HG02571 (cell line): ENCODE measurements around the gene FAM110D.

Experiments
- ATAC-seq: cut with Tn5 transposase; IDR thresholded peaks from one replicate; pipeline ENCODE4 v1.9.1; 2021; ENCODE audit warnings: mild to moderate bottlenecking, moderate library complexity; ENCODE audit not compliant: unreplicated experiment

FAM110D gene

DNA sequence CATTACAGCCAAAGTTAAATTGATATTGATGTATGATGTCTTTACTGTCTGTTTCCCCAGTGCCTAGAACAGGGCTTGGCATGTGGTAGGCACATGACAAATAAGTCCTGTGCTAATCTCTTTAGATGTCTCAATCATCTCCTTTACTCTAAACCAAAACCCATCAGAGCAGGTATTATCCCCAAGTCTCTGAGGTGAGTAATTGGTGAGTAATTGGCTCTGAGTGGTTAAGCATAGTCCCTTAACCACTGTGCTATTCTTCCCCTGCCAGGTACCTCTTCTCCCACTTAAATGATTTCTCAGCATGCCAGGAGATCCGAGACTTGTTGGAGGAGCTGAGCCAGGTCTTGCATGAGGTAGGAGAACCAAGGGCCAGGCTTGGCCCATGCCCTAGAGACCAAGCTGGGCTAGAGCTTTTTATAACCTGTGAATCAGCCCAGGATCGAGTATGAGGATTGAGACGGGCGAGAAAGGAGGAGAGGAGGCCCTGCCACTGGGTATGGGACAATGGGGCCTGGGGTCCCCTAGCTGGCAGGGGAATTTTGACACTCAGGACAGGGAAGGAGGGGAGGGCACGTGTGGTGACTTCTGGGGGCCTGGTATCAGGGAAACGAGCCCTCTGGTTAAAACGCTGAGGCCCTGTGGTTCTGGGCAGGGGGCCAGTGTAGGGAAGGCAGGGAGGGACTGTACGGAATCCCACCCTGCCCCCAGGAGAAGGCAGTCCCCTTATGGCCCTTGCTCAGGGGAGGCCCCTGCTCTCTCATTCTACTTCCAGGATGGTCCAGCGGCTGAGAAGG, 22.9 kb downstream of the FAM110D start:
- ATAC-seq: no peak

DNA sequence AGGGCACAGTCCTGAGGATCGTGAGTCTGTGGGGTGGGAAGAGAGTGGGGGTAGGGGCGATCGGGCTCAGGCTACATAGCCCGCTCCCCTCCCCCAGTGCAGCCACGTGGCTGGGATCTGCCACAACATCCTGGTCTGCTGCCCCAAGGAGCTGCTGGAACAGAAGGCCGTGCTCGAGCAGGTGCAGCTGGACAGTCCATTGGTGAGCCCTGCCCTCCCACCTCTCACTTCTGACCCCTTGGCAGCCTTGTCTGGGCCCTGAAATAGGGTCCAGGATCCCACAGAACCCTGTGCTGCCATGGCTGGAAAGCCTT, 23.5 kb downstream of the FAM110D start:
- ATAC-seq: no peak

DNA sequence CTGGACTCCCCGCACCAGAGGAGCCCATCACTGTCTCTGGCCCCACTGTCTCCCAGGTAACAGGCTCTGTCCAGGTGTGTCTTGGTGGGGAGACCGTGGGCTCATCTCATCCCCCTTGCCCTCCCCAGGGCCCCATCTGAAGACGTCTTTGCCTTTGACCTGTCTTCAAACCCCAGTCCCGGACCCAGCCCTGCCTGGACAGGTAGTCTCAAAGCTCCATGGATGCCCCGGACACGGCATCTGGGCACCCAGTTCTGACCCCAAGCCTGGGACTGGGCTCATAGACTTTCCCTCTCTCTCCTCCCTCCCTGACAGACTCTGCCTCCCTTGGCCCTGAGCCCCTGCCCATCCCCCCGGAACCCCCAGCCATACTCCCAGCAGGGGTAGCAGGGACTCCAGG, 25.2 kb downstream of the FAM110D start:
- ATAC-seq: no peak

DNA sequence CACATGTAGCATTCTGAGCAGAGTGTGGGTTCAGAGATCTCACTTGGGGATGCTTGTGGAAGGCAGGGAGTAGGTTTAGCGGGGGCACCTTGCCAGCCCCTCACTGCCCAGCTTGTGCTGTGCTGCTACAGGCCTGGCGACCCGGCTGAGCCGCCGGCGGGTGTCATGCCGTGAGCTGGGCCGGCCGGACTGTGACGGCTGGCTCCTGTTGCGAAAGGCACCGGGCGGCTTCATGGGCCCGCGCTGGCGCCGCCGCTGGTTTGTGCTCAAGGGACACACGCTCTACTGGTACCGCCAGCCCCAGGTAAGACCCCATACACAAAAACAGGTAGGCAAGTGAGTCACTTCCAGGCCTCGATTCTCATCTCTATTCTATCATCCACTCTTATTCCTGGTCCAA, 26.0 kb downstream of the FAM110D start:
- ATAC-seq: no peak

DNA sequence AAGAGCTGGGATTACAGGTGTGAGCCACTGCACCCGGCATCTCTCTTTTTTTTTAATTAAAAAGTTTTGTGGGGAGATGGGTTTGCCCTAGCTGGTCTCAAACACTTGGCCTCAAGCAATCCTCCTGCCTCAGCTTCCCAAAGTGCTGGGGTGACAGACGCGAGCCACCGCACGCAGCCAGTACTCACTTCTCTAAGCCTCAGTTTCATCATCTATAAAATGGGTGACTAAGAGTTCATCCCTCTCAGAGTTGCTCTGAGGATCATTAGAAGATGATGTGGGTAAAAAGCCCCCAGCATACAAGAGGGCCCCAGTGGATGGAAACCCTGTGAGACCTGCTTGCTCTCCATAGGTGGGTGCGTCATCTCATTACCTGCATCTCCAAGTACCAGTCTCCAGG, 29.0 kb downstream of the FAM110D start:
- ATAC-seq: no peak

DNA sequence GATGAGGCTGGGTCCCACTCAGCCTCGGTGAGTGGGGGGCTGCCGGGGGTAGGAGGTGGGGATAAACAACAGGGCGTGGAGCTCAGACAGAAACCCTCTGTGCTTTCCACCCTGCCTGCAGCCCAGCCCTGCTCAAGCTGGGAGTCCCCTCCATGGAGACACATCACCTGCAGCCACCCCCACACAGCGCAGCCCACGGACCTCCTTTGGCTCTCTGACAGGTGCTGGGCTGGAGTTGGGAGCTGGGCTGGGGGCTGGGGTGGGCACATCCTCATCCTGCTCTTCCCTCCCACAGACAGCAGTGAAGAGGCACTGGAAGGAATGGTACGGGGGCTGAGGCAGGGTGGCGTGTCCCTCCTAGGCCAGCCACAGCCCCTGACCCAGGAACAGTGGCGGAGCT, 29.6 kb downstream of the FAM110D start:
- no peak for ATAC-seq

DNA sequence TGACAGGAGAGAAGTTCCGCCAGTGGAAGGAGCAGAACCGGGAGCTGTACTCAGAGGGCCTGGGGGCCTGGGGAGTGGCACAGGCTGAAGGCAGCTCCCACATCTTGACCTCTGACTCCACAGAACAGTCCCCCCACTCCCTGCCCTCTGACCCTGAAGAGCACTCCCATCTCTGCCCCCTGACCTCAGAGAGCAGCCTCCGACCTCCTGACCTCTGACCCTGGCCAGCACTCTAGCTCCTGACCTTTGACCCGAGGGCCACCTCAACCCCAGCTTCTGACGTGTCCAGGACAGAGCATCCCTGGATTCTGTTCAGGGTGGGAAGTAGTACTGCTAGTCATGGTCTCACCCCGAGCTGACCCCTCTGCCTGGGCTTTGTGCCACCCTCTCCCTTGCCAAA, 30.5 kb downstream of the FAM110D start:
- no peak for ATAC-seq

DNA sequence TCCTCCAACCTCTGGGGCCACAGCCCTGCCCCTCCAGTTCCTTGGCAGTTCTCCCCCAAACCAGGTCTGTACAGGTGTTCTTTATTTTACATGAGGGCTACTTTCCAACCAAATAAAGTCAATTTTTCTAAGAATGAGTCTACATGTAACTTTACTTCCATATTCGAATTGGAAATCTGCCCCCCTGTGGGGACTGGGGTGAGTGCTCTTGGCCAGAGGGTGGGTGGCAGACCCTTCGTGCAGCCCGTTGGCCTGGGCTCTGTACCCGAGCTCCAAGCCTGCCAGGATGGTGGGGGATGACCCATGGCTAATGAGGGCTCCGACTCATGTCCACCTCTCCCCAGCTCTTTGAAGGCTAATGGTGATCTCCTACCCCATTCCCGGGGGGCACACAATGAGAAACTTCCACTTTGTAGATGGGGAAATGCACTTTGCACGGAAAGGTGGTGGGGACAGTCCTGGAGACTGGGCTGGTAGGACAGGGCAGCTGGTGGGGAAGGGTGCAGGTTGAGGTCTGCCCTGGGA, 30.9 kb downstream of the FAM110D start:
- no peak for ATAC-seq

DNA sequence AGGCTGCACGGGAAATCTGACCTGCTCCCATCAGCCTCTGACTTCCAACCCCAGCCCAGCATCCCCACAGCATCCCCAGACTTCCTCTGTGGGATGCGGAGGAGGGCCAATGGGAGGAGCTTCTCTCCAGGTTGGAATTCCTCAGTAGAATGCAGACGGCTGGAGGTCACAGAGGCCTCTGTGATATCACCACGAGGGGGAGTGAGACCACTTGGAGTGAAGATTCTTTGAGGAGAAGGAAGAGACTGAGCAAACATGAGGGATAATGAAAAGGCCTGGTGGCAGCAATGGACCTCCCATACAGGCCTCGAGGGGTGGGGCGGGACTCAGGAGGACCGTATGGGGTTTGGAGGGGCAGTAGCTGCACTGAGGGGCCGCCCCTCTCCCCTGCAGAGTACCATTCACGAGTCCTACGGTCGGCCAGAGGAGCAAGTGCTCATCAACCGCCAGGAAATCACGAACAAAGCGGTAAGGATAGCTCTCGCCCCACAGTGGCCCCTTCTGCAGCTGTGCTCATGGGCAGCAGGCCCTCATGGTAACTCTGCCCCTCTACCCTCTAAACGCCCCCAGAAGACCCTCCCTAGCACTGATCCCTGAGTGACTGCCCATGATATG, 31.6 kb downstream of the FAM110D start, which contains the start of gene CATSPER4:
Gene CATSPER4 (plus strand): TSS at position 230 of the 615 bp plus-strand sequence. CDS start 26 bp downstream, at position 256.
- no peak for ATAC-seq

DNA sequence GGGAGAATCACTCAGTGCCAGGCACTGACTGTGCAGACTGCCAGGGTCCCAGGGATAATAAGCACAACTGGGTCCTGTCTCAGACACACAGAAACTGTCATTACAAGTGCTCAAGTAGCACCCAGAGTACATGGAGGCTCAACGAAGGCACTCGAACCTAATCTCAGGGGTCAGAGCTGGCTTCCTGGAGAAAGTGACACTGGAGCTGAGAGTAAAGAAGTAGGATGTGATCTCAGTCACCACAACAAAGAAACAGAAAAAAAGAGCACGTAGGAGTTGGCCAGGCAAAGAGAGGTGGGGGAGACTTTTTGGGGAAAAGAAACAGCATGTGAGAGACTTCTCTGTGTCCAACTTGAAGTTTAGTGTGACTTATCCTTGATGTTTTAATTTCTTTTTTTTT, 32.9 kb downstream of the FAM110D start:
- ATAC-seq: no peak

DNA sequence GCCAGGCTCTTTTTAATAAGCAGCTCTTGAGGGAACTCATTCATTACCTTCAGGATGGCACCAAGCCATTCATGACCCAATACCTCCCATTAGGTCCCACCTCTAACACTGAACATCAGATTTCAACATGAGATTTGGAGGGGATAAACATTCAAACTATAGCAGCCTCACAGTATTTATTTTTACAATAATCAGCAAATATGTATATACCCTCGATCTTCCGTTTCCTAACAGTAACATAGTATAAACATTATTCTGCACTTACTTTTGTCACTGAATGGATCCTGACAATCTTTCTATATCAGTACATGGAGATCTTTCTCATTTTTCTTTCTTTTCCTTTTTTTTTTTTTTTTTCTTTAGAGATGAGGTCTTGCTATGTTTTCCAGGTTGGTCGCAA, 36.9 kb downstream of the FAM110D start:
- no peak for ATAC-seq

DNA sequence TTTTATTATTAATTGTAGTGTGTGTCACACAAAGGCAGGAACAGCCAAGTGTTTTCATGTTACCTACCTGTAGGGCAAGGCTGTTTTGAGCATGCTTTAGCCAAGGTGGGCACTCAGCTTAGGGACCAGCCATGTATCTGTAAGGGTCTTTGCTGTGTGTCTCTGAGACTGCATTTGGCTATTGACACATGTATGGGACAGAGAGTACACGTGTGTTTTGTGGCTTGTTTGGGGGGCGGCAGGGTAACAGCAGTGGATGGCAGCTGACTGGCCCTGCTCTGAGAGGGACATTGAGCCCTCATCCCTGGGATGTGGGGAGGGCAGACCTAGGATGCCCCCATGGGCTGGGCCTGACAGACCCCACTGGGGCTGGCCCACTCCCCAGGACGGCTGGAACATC, 38.4 kb downstream of the FAM110D start:
- no peak for ATAC-seq

DNA sequence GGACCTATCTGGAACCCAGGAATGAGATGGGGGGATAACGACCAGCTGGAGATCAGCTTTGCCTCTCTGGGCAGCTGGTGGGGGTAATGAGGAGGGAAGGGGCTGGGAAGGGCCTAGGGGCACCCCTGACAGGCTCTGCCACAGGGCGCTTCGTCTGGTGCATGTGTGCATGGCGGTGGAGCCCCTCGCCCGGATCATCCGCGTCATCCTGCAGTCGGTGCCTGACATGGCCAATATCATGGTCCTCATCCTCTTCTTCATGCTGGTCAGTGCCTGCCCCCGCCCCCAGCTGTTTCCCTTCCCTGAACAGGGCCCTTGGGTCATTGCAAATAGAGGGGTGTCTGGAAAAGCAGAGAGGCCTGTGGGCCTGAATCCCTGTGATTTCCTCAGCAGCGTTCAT, 38.9 kb downstream of the FAM110D start:
- ATAC-seq: no peak

DNA sequence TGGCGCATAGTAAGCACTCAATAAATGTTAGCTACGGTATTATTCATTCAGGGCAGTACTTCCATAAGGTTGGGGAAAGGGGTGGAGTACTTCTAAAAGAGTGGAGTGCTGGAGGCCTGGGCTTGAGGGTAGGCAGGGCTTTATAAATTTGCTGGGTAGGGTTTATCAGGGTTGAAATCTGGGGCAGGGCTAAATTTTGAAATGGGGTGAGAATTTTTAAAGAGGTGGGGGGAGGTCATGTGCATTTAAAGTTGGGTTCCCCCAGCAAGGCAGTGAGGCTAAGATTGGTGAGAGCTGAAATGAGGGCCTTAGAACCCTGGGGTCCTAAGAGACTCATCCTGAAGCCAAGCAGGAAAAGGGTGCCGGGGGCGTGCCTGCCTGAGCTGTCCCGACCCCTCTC, 41.5 kb downstream of the FAM110D start:
- no peak for ATAC-seq

DNA sequence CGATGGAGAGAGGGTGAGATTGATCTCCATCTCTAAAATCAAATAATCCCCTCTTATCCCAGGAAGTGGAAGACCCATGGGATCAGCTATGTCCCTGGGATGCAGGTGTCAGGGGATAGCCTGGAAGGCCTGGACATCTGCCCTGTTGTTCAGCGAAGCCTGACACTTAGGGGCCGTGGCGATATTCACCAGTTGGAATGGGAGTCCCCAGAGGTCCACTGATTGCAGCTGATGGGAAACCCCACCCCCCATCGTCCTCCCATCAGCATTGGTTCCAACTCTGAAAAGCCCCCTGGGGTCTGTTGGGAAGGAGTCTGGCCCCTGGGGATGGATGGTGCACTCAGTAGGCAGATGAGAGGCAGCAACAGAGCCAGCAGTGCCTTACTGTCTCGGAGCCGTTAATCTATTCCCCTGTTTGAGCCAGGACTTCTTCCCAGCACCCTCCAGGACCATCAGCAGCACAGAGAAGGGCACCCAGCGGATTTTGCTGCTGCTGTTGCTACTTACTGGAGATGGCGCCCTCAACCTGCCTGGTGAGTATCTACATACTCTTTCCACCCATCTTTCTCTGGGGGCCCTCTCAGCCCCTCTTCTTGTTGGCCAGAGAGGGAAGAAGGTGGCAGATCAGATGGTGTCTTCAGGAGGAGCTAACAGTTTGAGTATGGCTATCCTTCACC, 44.9 kb downstream of the FAM110D start:
- no peak for ATAC-seq

DNA sequence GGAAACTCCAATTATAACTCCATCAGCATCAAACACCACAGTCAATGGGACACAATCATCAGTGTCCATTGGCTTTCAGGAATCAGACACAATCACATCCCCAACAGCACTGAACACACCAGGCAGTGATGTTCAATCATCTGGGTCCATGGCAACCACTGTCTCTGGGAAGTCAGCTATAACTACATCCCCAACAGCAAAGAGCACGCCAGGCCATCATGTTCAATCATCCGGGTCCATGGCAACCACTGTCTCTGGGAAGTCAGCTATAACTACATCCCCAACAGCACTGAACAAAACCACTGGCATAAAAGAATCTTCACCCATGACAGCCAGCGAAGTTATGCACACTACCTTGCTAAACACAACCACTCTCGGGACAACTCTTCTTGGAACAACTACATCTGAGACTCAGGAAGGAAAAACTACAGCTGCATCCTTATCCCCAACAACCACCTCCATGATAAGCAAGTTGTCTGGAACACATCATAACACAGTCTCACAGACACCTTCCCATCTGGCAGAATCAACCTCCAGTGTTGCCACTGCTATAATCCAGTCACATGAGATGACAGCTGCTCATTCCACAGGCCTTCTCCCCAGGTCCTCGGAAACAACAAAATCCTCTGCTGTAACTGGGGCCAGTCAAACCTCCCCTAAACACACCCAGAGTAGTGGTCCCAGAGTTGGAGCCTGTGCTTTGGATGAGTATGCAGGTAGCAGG, 51.4 kb downstream of the FAM110D start:
- ATAC-seq: no peak

DNA sequence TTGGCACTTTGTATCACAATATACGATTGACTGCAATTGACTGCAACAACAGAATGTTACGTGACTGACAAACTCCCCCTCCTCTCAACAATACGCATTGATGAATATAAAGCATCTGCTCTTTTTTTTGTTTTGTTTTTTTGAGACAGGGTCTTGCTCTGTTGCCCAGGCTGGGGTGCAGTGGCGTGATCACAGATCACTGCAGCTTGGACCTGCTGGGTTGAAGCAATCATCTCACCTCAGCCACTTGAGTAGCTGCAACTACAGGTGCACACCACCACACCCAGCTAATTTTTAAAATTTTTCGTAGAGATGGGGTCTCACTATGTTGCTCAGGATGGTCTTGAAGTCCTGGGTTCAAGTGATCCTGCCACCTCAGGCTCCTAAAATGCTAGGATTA, 53.8 kb downstream of the FAM110D start:
- no peak for ATAC-seq

DNA sequence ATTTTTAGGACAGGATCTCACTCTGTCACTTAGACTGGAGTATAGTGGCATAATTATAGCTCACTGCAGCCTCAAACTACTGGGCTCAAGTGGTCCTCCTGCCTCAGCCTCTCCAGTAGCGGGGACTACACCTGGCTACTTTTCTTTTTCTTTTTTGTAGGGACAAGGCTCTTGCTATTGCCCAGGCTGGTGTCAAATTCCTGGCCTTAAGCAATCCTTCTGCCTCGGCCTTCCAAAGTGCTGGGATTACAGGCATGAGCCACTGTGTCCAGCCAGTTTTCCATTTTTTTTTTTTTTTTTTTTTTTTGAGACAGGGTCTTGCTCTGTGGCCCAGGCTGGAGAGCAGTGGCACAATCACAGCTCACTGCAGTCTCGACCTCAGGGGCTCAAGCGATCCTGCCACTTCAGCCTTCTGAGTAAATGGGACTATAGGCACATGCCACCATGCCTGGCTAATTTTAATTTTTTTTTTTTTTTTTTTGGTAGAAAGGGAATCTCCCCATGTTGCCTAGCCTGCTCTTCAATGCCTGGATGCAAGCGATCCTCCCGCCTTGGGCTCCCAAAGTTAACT, 54.5 kb downstream of the FAM110D start:
- no peak for ATAC-seq
